Left cardiac atrium (tissue), 4 donors: ENCODE results near the gene RAPGEFL1. TPM values are rescaled to one million over a fixed set of nuclear protein-coding genes. Genes with fewer than 3 reads are reported as not detected.
"Not testable (repeated sequence)": the region's sequence is repeated elsewhere in the genome, so short reads cannot be mapped to it uniquely, and the experiment has no call there.

ENCODE experiments used
- ATAC-seq, 2 donors: fragments of 200-7000 bp; cut with Tn5 transposase; one replicate each; pipeline ENCODE4 v1.9.1; 2020; ENCODE audit warnings: mild to moderate bottlenecking in 2 of 2, moderate library complexity in 2 of 2
- DNase-seq: peaks from one replicate; pipeline ENCODE4 v3.0.0-alpha.2; 2020
- intact Hi-C, 2 donors: fragments of 100-400 bp; cut with DNase I; formaldehyde crosslinking; loops; one replicate each; pipeline versions ENCODE4 v1.14.1 to v1.15.1; 2022 to 2023
- long read RNA-seq: library from polyadenylated mRNA; unstranded; transcript quantifications from one replicate; pipeline ENCODE4 v2.0.0, GENCODE V29; 2021
- total RNA-seq, 2 donors: library from RNA; stranded (reverse); fragmentation: NEBNext Ultra II Directional; extraction: Animal tissue kit (Norgen Biotek cat#: 25700); gene quantifications; one replicate each; pipeline ENCODE4 v1.2.1, GENCODE V29; 2021
- donor health status: DM: no; HTN: yes; CAD: no.
- donor health status: DM: no; HTN: yes; CAD: no; lungs with severe emphysema.
- donor health status: DM: yes; HTN: yes; CAD: no.
- donor health status: Dilated cardiomyopathy.

RAPGEFL1 gene, protein sequence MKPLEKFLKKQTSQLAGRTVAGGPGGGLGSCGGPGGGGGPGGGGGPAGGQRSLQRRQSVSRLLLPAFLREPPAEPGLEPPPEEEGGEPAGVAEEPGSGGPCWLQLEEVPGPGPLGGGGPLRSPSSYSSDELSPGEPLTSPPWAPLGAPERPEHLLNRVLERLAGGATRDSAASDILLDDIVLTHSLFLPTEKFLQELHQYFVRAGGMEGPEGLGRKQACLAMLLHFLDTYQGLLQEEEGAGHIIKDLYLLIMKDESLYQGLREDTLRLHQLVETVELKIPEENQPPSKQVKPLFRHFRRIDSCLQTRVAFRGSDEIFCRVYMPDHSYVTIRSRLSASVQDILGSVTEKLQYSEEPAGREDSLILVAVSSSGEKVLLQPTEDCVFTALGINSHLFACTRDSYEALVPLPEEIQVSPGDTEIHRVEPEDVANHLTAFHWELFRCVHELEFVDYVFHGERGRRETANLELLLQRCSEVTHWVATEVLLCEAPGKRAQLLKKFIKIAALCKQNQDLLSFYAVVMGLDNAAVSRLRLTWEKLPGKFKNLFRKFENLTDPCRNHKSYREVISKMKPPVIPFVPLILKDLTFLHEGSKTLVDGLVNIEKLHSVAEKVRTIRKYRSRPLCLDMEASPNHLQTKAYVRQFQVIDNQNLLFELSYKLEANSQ
- 1 to 10 TPM; 2.8 to 4.6 TPM for total RNA-seq
- long read RNA-seq, partial matches to known transcripts: 0 of 1 reads
- long read RNA-seq, other reads (novel, unspliced or antisense): 1 of 1 reads

DNA sequence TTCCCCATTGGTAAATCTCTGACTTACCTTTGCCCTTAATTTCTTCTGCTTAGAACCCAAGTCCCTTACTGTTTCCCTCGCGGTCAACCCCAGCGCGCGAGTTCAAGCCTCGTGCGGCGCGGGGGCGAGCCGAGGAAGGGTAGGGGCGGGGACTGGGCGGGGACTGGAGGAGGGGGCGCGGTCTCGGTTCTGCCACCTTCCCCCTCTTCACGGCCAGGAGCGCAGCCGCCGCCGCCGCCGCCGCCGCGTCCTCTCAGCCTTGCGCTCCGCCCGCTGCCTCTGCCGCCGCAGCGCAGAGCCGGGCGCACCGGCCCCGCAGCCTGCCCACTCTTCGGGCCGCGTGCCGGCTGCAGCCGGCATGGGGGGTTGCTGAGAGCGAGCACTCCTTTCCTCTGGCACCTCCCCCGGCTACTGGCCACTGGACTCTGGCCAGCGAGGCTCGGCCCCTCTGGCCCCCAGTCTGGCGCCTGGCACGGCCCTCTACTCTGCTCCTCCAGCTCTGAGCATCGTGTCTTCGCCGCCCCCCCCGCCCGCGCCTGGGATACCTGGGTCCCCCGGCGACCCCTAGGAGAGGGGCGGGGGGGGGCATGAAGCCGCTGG is at the start of gene RAPGEFL1:
Gene RAPGEFL1 (plus strand): TSS at position 196 of the 600 bp plus-strand sequence. CDS start 392 bp downstream, at position 588.
- peak; percentile 90 to 92 for ATAC-seq
- peak; percentile 82 for DNase-seq
- intact Hi-C loops: loop anchor here (5.0 to 10.0 kb wide), 2 partner anchors 63 to 160 kb away; partner anchors contain the start of gene CSF3 (in 1 of the 2)

DNA sequence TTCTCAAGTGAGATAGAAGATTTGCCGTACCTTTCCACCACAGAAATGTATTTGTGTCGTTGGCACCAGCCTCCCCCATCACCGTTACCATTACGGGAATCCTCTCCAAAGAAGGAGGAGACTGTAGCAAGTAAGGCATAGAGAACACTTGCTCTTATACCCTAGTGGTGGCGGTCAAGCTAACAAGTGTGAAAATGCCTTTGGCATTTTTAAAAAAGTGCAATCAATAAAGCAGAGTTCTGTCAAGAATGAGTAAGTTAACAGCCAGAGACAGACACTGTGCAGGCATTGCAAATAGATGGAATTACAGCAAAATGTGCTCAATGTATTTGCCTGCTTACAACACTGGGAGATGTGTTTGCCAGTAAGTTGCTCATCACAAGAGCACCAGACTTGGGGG is 47.8 kb upstream of the RAPGEFL1 start:
- ATAC-seq (no peak), DNase-seq (no peak)
- intact Hi-C loops: no loop called here

DNA sequence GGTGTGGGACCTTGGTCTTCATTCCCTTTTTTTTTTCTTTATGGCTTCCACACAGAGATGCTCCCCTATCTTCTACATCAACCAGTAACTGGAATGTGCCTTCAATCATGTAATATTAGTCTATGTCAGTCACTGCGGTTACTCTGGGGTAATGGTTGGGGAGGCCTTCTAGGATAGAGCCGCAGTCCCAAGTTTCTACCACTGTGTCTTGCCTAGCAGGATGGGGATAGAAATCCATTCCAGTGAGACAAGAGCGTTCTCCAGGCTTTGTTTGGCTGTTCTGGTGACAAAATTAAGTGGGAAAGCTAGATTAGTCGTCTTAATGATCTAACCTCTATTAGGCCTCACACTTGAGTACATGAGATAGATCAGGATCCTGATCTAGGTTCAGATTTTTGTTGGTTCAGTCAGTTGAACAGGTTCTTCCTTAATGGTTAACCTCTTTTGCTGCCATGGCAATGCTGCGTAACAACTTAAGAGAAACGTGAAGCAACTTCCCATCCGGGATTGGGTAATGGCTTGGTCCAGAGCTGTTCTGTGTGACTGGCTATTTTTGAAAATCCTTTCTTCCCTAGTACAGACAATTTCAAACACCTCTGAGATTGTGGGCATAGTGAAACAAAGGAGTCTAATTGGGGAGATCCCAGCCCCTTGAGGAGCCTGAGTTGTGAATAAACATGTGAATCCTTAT is 46.8 kb upstream of the RAPGEFL1 start:
- DNase-seq (no peak), ATAC-seq (peak; percentile 23 to 31)
- intact Hi-C loops: no loop called here

DNA sequence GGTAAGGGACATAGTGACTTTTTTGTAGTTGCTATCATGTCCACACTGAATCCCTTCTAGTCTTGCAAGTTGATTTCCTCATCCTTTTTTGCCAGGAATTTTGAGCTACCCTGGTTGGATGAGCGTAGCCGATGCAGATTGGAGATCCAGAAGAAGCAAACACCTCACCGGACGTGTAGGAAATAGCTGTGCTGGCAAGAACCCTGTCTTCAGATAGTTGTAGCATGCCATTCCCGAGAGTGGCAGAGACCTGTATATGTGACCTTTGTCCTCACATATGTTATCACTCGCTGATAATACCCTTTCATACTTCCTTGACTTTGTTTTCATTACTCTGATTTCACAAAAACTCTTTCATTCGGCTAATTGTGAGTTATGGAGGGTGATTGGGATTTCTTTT is 43.1 kb upstream of the RAPGEFL1 start:
- no peak for ATAC-seq
- DNase-seq: no peak
- intact Hi-C loops: no loop called here

DNA sequence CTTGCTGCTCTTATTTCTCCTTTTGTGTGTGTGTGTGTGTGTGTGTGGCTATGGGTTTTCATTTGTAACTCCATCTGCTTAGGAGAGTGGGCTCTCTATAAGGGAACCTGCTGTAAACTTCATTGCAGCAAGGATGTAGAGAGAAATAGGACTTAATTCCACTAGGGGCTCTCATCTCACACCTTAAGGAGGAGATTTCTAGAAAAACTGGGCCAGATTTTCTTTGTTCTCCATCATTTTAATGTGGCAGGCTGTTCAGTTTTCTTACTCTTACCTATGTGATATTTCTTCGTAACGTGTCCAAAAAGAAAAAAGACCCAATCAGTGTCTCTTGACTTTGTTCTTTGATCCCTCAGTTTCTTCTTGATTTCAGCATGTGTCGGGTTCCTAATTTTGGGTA is 41.5 kb upstream of the RAPGEFL1 start:
- intact Hi-C loops: no loop called here
- no peak for DNase-seq
- ATAC-seq: no peak

DNA sequence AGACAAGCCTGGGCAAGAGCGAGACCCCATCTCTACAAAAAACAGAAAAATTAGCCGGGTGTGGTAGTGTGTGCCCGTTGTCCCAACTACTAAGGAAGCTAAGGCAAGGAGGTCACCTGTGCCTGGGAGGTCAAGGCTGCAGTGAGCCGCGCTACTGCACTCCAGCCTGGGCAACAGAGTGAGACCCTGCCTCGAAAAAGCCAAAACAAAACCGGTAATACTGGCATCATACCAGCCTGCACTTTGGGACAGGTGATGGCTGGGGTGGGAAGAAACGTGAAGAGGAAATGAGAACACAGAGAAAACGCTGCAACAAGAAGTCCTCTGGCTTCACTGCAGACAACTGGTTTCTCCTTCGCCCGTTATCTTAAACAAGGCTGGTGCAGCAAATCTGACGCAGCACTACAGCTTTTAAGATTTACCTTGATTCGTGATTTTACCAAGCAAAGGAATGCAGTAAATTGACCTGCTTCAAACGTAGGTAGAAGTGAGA is 37.7 kb upstream of the RAPGEFL1 start:
- ATAC-seq (peak in 1 of 2 donors; percentile 9), DNase-seq (no peak)
- intact Hi-C loops: no loop called here

DNA sequence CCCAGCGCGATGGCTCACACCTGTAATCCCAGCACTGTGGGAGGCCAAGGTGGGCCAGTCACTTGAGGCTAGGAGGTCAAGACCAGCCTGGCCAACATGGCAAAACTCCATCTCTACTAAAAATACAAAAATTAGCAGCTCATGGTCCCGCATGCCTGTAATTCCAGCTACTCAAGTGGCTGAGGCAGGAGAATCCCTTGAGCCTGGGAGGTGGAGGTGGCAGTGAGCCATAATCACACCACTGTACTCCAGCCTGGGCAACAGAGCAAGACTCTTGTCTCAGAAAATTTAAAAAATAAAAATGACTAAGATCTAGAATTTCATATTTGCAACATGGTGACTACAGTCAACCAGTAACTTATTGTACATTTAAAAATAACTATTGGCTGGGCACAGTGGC is 34.1 kb upstream of the RAPGEFL1 start:
- intact Hi-C loops, DNase-seq, ATAC-seq: not testable (repeated sequence)

DNA sequence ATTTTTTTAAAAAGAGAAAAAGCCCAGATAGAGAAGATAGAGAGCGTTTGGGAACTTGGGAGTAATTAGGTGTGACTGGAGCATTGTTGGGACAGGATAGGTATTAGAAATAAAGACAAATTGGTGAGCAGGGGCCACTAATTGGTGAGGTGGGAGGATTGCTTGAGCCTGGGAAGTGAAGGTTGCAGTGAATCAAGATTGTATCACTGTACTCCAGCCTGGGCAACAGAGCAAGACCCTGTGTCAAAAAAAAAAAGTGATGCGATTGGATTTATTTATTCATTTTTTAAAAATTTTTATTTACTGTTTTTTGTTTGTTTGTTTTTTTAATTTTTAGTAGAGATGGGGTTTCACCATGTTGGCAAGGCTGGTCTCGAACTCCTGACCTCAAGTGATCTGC is 31.8 kb upstream of the RAPGEFL1 start:
- DNase-seq (no peak), ATAC-seq (no peak)
- intact Hi-C loops: no loop called here

DNA sequence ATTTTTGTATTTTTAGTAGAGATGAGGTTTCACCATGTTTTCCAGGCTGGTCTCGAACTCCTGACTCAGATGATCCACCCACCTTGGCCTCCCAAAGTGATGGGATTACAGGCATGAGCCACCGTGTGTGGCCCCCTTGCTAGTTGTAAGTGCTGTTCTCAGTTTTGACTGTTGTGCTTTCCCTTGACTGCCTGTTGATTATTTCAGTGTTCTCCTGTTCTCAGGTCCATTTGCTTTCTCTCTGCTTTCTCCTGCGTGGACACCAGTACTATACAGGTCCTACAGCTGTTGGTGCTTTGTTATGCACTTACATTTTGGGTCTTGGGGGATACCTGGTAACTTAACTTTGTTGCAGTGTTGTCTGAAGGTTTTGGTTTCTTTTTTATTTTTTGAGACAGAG is 28.7 kb upstream of the RAPGEFL1 start:
- DNase-seq: no peak
- intact Hi-C loops: no loop called here
- ATAC-seq: no peak

DNA sequence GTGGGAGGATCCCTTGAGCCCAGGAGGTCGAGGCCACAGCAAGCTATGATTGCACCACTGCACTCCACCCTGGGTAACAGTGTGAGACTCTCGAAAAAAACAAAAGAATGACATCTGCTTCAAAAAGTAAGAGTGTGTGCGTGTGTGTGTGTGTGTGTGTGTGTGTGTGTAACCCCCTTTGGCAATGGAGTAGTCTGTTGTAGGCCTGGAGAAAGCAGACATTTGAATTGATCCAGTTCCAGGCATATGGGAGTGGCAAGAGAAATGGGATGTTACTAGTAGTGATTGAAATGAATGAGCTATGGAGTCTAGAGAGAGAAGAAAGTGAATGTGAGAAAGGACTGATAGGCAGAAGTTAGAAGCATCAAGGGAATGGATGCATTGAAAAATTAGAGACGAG is 27.0 kb upstream of the RAPGEFL1 start:
- ATAC-seq (no peak), DNase-seq (no peak)
- intact Hi-C loops: no loop called here

DNA sequence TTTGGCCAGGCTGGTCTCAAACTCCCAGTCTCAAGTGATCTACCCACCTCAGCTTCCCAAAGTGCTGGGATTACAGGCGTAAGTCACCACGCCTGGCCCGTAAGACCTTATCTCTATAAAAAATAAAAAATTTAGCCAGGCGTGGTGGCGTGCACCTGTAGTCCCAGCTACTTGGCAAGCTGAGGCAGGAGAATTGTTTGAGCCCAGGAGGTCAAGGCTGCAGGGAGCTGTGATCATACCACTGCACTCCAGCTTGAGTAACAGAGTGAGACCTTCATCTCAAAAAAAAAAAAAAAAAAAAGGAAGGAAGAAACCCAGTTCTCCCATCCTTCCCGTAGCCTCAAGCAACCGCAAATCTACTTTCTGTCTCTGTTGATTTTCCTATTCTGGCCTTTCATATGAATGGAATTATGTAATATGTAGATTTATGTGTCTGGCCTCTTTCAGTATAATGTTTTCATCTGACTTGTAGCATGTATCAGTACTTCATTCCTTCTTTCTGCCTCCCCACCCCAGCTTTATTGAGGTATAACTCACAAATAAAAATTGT is 25.8 kb upstream of the RAPGEFL1 start:
- intact Hi-C loops: no loop called here
- DNase-seq (no peak), ATAC-seq (no peak)

DNA sequence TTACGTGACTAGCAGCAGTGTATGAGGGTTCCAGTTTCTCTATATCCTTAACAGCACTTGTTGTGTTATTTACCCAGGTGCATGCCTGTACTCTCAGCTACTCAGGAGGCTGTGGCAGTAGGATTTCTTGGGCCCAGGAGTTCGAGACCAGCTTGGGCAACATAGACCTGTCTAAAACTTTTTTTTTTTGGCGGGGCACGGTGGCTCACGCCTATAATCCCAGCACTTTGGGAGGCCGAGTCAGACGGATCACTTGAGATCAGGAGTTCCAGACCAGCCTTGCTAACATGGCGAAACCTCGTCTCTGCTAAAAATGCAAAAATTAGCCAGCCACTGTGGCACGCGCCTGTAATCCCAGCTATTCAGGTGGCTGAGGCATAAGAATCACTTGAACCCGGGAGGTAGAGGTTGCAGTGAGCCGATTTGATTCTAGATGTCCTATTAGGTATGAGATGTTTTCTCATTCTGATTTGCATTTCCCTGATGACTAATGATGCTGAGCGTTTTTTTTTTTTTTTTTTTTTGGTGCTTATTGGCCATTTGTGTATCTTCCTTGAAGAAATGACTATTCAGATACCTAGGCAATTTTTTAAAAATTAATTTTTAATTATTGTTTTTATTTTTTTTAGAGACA is 23.6 kb upstream of the RAPGEFL1 start:
- DNase-seq (no peak), ATAC-seq (no peak)
- intact Hi-C loops: no loop called here

DNA sequence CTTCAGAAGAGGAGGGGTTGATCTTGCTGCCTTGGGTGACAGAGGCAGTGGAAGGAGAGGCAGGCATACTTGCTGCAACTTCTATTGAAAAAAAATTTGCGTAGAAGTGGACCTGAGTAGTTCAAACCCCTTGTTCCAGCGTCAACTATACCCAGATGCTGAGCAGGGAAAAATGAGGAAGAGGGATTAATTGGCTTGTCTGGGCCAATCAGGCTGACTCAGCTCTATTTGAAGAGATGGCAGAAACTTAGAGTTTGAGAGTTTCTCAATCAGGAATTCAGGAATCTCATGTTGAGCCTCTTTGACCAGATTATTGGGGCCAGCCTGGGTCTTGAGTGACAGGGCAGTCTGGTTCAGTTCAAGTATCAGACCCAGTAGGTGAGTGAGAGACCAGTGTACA is 19.3 kb upstream of the RAPGEFL1 start:
- intact Hi-C loops: no loop called here
- ATAC-seq (no peak), DNase-seq (no peak)

DNA sequence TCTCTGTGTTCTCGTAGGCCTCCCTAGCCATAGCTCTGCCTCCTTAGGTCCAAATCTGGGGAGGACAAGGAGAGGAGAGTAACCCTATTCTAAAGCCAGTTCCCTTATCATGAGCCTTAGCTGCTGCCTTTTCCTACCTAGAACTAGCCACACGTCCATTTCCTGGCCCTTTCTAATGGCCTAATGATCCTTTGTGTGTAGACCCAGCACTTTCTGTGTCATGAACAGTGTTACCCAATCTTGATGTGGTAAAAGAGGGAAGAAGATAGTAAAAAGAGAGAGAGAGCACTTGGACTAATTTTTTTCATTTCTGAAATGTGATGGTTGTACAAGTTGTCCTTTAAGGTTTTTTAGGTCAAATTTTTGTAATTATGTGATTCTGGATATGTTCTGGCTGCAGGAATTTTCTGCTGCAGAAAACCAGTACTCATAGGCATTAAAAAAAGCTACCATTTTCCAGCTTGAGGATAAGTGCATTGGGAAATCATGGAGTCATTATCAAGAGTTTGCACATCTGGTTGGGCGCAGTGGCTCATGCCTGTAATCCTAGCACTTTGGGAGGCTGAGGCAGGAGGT is 18.7 kb upstream of the RAPGEFL1 start:
- ATAC-seq (no peak), DNase-seq (no peak)
- intact Hi-C loops: no loop called here

DNA sequence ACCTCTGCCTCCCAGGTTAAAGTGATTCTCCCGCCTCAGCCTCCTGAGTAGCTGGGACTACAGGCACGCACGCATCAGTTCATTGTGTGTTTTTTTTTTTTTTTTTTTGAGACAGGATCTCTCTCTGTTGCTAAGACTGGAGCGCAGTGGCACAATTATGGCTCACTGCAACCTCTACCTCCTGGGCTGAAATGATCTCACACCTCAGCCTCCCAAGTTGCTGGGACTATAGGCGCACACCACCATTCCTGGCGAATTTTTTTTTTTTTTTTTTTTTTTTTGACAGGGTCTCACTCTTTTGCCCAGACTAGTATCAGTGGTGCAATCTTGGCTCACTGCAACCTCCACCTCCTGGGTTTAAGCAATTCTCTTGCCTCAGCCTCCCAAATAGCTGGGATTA is 17.8 kb upstream of the RAPGEFL1 start:
- intact Hi-C loops: no loop called here
- no peak for ATAC-seq
- DNase-seq: no peak

DNA sequence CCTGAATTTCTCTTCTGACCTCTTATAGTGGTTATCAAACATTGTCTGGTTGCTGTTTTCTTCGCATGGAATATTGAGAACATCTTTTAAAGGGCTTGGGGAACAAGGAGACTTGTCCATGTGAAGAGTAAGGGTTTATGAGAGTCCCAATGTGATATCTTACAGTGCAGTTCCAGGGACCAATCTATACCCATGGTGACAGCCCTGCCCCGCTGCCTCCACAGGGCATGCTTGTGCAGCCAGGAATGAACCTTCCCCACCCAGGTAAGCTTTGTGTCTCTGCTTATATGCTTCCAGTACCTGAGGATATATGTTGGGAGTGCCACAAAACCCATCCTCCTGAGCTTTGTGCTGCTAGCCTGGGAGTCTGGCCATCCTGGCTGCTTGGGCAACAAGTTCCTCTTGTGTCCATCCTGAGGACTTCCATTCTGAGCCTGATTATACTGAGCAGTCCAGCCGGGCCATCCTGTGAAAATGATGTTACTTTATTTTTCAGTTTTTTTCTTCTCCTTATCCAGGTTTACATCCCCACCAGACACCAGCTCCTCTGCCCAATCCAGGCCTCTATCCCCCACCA is 9.5 kb upstream of the RAPGEFL1 start:
- intact Hi-C loops: loop anchor here in 1 of 2 donors (2.0 kb wide), 1 partner anchor 55 kb away; no protein-coding TSS in a partner anchor
- no peak for ATAC-seq

DNA sequence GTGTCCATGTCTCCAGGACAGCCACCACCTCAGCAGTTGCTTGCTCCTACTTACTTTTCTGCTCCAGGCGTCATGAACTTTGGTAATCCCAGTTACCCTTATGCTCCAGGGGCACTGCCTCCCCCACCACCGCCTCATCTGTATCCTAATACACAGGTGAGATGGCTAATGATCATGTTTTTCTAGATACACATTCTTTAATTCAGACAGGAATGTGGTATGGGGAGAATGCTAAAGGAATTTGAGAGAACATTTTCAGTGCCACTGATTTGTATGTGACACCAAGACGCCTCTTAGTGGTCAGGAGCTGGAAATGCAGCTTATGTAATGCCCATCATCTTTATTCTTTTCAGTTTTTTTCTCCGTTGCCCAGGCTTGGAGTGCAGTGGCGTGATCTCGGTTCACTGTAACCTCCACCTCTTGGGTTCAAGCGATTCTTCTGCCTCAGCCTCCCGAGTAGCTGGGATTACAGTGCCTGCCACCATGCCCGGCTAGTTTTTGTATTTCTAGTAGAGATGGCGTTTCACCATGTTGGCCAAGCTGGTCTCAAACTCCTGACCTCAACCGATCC is 8.9 kb upstream of the RAPGEFL1 start:
- DNase-seq (no peak), ATAC-seq (peak; percentile 61 to 80)
- intact Hi-C loops: loop anchor here in 1 of 2 donors (2.0 kb wide), 1 partner anchor 56 kb away; no protein-coding TSS in a partner anchor

More for the DNA sequence above, 9.5 kb upstream of the RAPGEFL1 start:
- no peak for DNase-seq
